ENCODE data around the gene RBPMS2.
"Not testable (repeated sequence)": the region's sequence is repeated elsewhere in the genome, so short reads cannot be mapped to it uniquely, and the experiment has no call there.

Gene RBPMS2

GRCh38 chr15:64803526-64803925, 28.1 kb upstream of the RBPMS2 start:
- TF ChIP-seq ZFX (IDR thresholded peaks at IDR 0.05; ENCODE audit: borderline replicate concordance) = no peak

GRCh38 chr15:64800476-64800875, 25.1 kb upstream of the RBPMS2 start:
- no peak overlapping the region for H3K27ac ChIP-seq
- TF ChIP-seq CTCF (IDR thresholded peaks at IDR 0.05) = no peak
- TF ChIP-seq ZFX (IDR thresholded peaks at IDR 0.05; ENCODE audit: borderline replicate concordance) = no peak

More at GRCh38 chr15:64803526-64803925, 28.1 kb upstream of the RBPMS2 start:
- no peak overlapping the region for H3K27ac ChIP-seq

DNA sequence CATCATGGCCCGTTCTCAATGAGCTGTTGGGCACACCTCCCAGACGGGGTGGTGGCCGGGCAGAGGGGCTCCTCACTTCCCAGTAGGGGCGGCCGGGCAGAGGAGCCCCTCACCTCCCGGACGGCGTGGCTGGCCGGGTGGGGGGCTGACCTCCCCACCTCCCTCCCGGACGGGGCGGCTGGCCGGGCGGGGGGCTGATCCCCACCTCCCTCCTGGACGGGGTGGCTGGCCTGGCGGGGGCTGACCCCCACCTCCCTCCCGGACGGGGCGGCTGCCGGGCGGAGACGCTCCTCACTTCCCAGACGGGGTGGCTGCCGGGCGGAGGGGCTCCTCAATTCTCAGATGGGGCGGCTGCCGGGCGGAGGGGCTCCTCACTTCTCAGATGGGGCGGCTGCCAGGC, 23.5 kb upstream of the RBPMS2 start:
- H3K27ac ChIP-seq = not testable (repeated sequence)

- not testable (repeated sequence) for H3K27ac ChIP-seq
Observed at GRCh38 chr15:64795921-64796320, 20.5 kb upstream of the RBPMS2 start.

DNA sequence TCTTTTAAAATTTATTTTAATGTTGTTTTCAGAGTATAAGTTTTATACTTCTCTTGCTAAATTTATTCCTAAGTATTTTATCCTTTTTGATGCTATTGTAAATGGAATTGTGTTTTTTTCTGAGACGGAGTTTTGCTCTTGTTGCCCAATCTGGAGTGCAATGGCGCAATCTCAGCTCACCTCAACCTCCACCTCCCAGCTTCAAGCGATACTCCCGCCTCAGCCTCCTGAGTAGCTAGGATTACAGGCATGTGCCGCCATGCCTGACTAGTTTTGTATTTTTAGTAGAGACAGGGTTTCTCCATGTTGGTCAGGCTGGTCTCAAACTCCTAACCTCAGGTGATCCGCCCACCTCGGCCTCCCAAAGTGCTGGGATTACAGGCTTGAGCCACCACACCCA, 19.9 kb upstream of the RBPMS2 start:
- H3K27ac ChIP-seq = not testable (repeated sequence)

GRCh38 chr15:64792282-64792681, 16.9 kb upstream of the RBPMS2 start:
- TF ChIP-seq CTCF (IDR thresholded peaks at IDR 0.05) (no peak), ZFX (IDR thresholded peaks at IDR 0.05; ENCODE audit: borderline replicate concordance) (no peak)

GRCh38 chr15:64791401-64791800, 16.0 kb upstream of the RBPMS2 start:
- H3K27ac ChIP-seq = no peak overlapping the region
- TF ChIP-seq ZFX (IDR thresholded peaks at IDR 0.05; ENCODE audit: borderline replicate concordance) = no peak
- TF ChIP-seq CTCF (IDR thresholded peaks at IDR 0.05) = no peak

More at GRCh38 chr15:64792282-64792681, 16.9 kb upstream of the RBPMS2 start:
- H3K27ac ChIP-seq = no peak overlapping the region

- TF ChIP-seq CTCF (IDR thresholded peaks at IDR 0.05) (no peak), ZFX (IDR thresholded peaks at IDR 0.05; ENCODE audit: borderline replicate concordance) (no peak)
Observed at GRCh38 chr15:64783796-64784195, 8.4 kb upstream of the RBPMS2 start.

GRCh38 chr15:64782751-64783150, 7.4 kb upstream of the RBPMS2 start:
- H3K27ac ChIP-seq = no peak overlapping the region
- TF ChIP-seq ZFX (IDR thresholded peaks at IDR 0.05; ENCODE audit: borderline replicate concordance) (no peak), CTCF (IDR thresholded peaks at IDR 0.05) (no peak)

More at GRCh38 chr15:64783796-64784195, 8.4 kb upstream of the RBPMS2 start:
- no peak overlapping the region for H3K27ac ChIP-seq

DNA sequence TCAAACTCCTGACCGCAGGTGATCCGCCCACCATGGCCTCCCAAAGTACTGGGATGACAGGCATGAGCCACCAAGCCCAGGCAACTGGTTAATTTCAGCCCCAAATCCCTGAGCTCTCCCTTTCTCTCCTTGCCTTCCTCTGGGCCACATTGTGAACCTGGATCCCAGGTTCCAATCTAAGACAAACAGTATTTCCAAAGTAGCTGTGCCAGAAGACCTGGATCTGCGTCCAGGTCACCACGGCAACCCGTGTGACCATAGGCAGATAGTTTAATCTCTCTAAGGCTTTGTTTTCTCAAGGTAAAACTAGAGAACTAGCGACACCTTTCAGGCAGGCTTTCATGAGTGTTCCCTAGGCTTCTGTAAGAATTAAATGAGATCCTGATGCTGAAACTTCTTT, 5.9 kb upstream of the RBPMS2 start:
- no peak overlapping the region for H3K27ac ChIP-seq
- TF ChIP-seq ZFX (IDR thresholded peaks at IDR 0.05; ENCODE audit: borderline replicate concordance) (no peak), CTCF (IDR thresholded peaks at IDR 0.05) (no peak)

All from 22Rv1 (cell line).